Measurements from ENCODE around the gene PTGFRN. TPM values are rescaled to one million over a fixed set of nuclear protein-coding genes. Genes with fewer than 3 reads are reported as not detected.

The PTGFRN gene
- total and polyA plus RNA-seq, 2 of the 4 experiments (the other 2 are of a cell fraction) = 0.90 to 1.1 TPM

- no peak overlapping the region for H2BK120ac ChIP-seq (ENCODE audit: low read depth, low read length)
- no peaks in the 10 kb centered on the region for H3K79me1 ChIP-seq (ENCODE audit: low read depth in 1 of 2, low read length in 2 of 2)
- H3K4me2 ChIP-seq (ENCODE audit: low read depth, low read length) = no peak overlapping the region
- CTCF ChIA-PET = no interaction called here
- no peaks in the 10 kb centered on the region for H3K27me3 ChIP-seq (ENCODE audit: control insufficient read depth, insufficient read depth, low read length)
- no peak overlapping the region for H3K4ac ChIP-seq (ENCODE audit: low read depth, low read length)
- no peak overlapping the region for H2BK20ac ChIP-seq (ENCODE audit: low read depth, low read length)
- no CpG with 5 or more reads among the region's 6 CpGs for WGBS, 2 experiments (ENCODE audit: extremely low coverage in 2 of 2, insufficient read length in 1 of 2)
- no peak overlapping the region for H3K27ac ChIP-seq (ENCODE audit: insufficient read depth, low read length)
- no peak overlapping the region for H4K8ac ChIP-seq (ENCODE audit: low read depth in 2 of 2, low read length in 2 of 2)
- no peak overlapping the region for H3K23ac ChIP-seq (ENCODE audit: low read depth, low read length)
- H3K9me3 ChIP-seq (ENCODE audit: control insufficient read depth, insufficient read depth, low read length) = no peaks in the 10 kb centered on the region
- H4K20me1 ChIP-seq (ENCODE audit: insufficient read depth, low read length) = no peaks in the 10 kb centered on the region
- TF ChIP-seq BHLHE40 (IDR thresholded peaks at IDR 0.05; ENCODE audit: low read depth, low read length) (no peak), MAZ (IDR thresholded peaks at IDR 0.05; ENCODE audit: borderline replicate concordance, low read depth, low read length) (no peak), MAFK (IDR thresholded peaks at IDR 0.05; ENCODE audit: low read depth, low read length) (no peak), FOS (IDR thresholded peaks at IDR 0.05; ENCODE audit: low read depth, low read length) (no peak), SMC3 (IDR thresholded peaks at IDR 0.05; ENCODE audit: low read depth, low read length) (no peak), USF2 (IDR thresholded peaks at IDR 0.05; ENCODE audit: low read depth, low read length) (no peak), NFE2L2 (IDR thresholded peaks at IDR 0.05; ENCODE audit: low read depth, low read length) (no peak), RCOR1 (IDR thresholded peaks at IDR 0.05; ENCODE audit: insufficient replicate concordance, low read length) (no peak), POLR2A (IDR thresholded peaks at IDR 0.05; ENCODE audit: low read depth, low read length) (no peak), CTCF (conservative IDR thresholded peaks at IDR 0.05; ENCODE audit: low read depth, low read length) (no peak), ELK1 (IDR thresholded peaks at IDR 0.05; ENCODE audit: borderline replicate concordance, low read depth, low read length) (no peak), MXI1 (IDR thresholded peaks at IDR 0.05; ENCODE audit: borderline replicate concordance, low read depth, low read length) (no peak), CEBPB (IDR thresholded peaks at IDR 0.05; ENCODE audit: low read depth, low read length) (no peak), RFX5 (IDR thresholded peaks at IDR 0.05; ENCODE audit: low read depth, low read length) (no peak), RAD21 (IDR thresholded peaks at IDR 0.05; ENCODE audit: low read length) (no peak), CHD1 (IDR thresholded peaks at IDR 0.05; ENCODE audit: low read depth, low read length) (no peak)
- dilution Hi-C loops (cut with HindIII; ENCODE audit: low sequenced_read_pairs, unreplicated experiment) = no loop called here
- no peak overlapping the region for H2AFZ ChIP-seq (replicated peaks; ENCODE audit: low read length, poor library complexity)
- BruUV-seq (replicated peaks) = no TSS peak
- no peak overlapping the region for H3K18ac ChIP-seq (ENCODE audit: low read depth, low read length)
- intact Hi-C loops (cut with micrococcal nuclease) = no loop called here
- H3K9ac ChIP-seq (ENCODE audit: low read depth, low read length) = no peak overlapping the region
- H4K91ac ChIP-seq (ENCODE audit: insufficient read depth, low read depth, low read length) = no peak overlapping the region
- H3K4me3 ChIP-seq (ENCODE audit: insufficient read depth, low read depth, low read length) = no peak overlapping the region
- no peaks in the 10 kb centered on the region for H3K4me1 ChIP-seq (ENCODE audit: control insufficient read depth, insufficient read depth, low read length)
- no peaks in the 10 kb centered on the region for H3K9me1 ChIP-seq (ENCODE audit: insufficient read depth, low read length)
- no peak overlapping the region for H2BK15ac ChIP-seq (ENCODE audit: low read depth, low read length)
- H2BK5ac ChIP-seq (ENCODE audit: low read depth, low read length, poor library complexity, severe bottlenecking) = no peak overlapping the region
- ATAC-seq (ENCODE audit: low read depth) (no peak), DNase-seq (no peak)
- no peak overlapping the region for H2AK5ac ChIP-seq (ENCODE audit: low read depth, low read length)
- no peak overlapping the region for H3K14ac ChIP-seq (replicated peaks; ENCODE audit: low read depth, low read length)
- POLR2A ChIA-PET (ENCODE audit: unreplicated experiment) = no interaction called here
- in situ Hi-C loops (cut with MboI; ENCODE audit: low sequenced_read_pairs) = no loop called here
- no peak overlapping the region for H4K5ac ChIP-seq (ENCODE audit: low read depth, low read length)
- H2AK9ac ChIP-seq (replicated peaks; ENCODE audit: low read depth, low read length, poor library complexity) = no peak overlapping the region
- H3K56ac ChIP-seq (ENCODE audit: extremely low read depth, insufficient read depth, low read length) = no peak overlapping the region
- H3K36me3 ChIP-seq (ENCODE audit: control insufficient read depth, insufficient read depth, low read length) = no peaks in the 10 kb centered on the region
Observed at GRCh38 chr1:116971965-116972673, 62.4 kb downstream of the PTGFRN start.
